GM18868 (cell line): ENCODE results near the gene HOTAIR.

ENCODE experiments used
- ATAC-seq: cut with Tn5 transposase; IDR thresholded peaks from one replicate; pipeline ENCODE4 v1.9.1; 2021; ENCODE audit warnings: mild to moderate bottlenecking, moderate library complexity; ENCODE audit not compliant: unreplicated experiment

Gene HOTAIR

DNA sequence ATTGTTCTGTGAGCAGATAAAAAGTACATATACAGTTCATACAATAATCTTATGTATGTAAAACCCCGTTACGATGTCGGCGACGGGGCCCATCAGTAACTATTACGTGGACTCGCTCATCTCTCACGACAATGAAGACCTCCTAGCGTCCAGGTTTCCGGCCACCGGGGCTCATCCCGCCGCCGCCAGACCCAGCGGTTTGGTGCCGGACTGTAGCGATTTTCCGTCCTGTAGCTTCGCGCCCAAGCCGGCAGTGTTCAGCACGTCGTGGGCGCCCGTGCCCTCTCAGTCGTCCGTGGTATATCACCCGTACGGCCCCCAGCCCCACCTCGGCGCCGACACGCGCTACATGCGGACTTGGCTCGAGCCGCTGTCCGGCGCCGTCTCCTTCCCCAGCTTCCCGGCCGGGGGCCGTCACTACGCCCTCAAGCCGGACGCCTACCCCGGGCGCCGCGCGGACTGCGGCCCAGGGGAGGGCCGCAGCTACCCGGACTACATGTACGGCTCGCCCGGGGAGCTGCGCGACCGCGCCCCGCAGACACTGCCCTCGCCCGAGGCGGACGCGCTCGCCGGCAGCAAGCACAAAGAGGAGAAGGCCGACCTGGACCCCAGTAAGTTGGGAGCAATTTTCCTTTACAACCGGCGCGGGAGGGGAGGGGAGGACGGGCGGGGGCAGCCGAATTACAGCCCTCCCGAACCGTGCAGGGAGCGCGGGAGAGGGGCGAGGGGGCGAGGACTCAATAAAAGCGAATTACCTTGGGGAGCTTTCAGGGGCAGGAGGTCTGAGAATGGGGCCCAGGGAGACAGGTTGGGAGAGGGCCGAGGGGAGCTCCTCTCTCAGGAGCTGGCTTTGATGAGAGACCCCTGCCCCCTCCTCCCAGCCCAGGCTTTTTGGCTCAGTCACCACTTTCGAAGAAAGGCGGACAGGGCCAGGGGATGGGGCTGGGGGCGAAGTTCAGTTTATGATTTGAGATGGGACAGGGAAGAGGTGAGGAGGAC, 25.7 kb upstream of the HOTAIR start, which contains the start of gene HOXC9:
HOXC9 (plus strand) TSS at position 46 of the 999 bp plus-strand sequence; CDS start at position 74, 28 bp downstream.
- no peak for ATAC-seq

DNA sequence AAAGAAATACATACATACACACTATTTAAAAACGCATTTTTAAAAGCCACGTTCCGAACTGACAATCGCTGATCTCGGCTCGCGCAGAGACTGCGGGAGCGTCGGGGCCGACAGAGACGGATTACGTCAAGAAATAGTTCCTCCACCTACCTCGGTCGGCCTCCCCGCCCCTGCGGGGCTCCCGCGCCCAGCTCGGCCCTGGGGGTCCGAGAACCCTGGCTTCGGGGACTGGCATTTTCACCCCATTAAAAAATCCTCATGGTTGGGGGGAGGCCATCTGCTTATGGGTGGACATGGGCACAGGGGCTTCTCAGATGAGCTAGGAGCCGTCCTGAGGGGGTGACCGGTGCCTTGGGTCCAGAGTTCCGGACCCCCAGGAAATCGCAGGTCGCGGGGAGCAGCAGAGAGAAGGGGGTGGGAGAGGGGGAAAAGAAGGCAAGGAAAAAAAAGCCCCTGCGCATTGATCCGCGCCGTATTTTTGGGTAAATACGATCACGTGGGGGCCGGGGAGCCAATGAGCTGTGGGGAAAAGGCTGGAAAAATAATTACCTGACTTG, 24.9 kb upstream of the HOTAIR start:
- no peak for ATAC-seq

DNA sequence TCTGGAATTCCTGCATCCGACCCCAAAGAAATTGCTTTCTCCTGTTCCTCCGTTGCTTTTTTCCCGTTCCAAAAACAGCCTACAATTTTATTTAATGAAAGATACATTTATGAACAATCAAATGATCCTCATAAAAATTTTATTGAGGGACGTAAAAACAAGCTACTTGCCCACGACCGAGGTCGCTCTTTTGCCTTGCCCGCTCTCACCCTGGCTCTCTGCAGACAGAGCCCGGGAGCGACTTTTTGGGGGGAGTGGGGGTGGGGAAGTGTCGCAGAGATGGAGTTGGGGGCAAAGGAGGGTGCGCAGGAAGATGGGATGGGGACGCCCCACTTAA, 24.1 kb upstream of the HOTAIR start:
- ATAC-seq, result no peak

DNA sequence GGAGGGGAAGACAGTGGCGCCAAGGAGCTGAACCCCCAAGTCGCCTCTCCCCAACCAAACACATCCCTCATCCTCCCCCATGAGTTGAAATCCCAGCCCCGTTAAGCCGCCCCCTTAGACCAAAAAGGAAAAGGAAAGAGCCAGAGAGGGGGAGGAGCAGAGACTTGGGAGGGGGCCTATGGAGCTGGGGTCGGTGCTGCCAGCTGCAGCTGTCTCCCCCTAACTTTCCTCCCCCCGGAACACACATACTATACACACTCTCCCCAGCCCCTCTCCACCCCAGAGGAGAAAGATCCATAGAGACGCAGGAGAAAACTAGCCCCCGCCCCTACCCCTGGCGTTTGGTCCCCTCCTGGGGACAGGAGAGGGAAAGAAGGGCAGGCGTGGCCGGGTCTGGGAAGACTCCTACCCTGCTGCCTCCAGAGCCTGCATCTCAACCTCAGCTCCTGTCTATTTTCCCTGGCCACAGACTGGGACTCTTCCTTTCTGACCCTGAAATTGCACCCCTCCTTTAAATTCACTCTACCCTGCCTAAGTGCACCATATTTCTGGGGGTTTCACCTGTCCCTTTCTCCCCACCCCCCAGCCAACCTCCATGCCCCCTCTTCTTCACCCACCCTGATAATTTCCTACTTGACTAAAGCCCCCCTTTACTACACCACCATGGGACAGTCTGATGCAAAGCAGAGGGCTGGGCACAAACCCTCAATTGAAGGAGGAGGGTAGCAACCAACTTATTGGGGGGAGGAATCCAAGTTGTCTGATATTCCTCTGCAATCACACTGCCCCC, 23.6 kb upstream of the HOTAIR start:
- no peak for ATAC-seq

DNA sequence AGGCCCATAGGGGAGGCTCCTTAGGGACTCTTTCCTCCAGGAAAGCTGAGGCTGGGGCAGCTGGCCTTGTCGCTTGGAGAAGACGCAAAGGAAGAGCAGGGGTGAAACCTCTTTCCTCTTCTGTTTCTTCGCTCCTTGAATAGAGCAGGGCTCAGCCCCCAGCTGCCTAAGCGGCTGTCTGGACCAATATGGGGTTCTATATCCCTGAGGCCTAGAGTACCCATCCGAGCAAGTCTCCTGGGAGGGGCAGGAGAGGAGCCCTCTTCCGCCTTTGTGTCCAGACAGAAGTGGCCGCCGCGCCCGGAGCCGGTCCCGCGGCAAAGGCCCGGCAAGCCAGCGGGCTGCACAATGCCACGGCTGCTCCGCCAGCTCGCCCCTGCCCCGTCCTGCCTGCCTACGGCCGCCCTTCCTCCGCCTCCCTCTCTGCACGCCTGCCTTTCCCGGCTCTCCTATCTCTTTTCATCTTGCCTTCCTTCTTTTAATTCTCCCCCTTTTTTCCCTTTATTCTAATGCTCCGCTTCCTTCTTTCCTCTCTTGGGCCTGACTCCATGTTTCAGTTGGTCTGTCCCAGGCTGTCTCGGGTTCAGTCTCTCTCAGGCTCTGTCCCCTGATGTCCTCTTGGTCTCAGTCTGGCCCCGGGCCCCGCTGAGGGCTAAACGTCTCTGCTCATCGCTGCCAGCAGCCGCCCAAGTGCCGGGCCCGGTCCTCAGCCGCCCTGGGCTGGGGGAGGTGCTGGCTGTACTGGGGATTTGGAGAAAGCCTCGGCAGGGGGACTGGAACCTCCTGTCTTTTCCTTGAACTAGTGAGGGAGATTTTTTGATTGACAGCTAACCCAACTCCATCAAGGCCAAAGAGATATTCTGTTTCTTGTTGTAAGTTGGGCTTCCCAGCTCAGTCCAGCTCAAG, 22.7 kb upstream of the HOTAIR start:
- ATAC-seq, result no peak

DNA sequence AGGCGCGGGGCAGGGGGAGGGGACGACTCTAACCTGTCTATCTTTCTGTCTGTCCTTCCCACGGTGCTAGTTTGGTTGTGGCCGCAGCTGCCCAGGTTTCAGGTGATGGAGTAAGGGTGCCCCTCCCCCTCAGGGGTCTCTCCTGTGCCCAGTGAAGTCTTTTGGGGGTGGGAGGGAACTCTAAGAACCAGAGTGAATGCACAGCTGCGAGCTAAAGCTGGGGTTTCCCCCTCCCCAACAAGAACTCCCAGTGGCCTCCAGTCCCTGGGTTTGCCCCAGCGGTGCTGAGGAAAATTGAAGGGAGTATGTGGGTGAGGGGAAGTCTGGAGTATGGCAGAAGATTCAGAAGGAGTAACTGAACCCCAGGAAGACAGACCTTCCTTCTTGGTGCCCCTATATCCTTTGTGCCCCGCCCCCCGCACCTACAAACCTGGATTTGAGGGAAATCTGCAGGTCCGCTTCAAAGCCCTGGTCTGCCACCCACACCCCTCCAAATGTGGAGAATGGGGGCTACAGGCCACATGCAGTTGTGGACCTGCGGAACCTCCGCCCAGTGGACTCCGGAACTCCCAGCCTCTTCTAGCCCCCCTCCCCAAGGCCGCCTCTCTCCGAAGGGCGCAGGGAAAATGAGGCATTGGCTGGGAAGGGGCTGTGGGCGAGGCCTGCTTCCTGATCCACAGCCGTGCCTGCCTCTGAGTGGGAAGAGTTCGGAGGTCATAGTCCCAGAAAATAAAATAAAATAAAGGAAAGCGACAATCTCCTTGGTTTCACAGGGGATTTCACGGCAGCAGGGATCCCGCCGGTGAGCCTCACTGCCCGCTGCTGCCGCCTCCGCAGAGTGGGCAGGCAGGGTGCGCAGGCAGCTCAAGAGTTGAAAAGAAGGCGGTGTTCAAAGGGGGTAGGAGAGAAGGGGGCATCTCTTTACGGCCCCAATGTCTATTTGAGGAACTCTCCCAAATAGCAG, 21.8 kb upstream of the HOTAIR start:
- no peak for ATAC-seq

DNA sequence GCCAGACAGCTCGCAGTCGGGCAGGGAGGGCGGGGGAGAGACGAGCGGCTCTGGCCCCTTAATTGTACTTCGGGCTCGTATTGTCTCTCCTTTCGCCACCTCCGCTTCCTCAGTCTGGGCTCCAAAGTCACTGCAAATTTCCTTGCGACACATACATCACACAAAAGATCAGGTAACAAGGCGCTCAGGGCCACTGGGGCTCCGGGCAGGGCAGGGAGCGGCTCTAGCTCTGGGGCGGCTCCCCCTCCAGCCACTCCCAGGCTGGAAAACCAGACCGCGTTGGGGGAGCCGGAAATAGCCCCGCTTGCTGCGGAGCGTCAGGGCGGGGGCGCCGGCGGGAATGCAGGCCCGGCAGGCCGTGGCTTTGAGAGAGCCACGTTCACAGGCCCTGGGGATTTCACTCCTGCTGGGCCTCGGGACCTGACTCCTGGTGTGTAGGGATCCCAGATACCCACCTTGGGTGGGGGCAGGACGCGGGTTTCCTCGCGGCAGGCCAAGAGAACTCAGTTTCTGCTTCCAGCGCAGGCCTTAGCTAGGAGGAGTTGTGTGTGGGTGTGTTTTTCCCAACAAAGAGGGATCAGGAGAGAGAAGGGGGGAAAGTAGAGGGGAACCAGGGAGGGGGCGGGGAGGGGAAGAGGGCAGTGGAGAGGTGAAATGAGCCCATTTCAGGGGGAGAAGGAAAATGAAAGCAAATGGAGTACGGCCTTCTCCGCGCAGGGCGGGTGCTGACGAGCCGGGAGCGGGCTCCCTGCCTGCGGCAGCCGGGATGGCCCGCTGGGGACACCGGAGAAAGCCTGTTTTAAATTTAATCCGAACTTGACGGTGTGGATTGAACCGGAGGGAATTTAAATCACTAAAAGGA, 20.9 kb upstream of the HOTAIR start:
- ATAC-seq, result no peak

DNA sequence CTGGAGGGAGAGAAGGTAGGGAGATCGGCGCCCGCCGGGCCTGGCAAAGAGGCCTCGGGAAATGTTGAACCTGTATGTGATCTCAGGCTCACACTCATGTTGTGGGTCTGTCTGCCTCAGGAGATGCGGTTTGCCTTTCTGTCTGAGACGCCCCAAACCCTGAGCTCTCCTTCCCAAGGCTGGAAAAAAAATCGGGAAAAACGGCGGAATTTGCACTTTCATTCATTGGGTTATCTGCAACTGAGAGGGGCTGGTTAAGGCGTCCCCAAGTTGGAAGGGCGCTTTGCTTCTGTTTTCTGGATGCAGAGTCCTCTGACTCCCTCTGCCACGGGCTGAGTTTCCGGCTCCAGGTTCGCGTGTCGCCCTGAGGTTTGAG, 20.2 kb upstream of the HOTAIR start:
- no peak for ATAC-seq

DNA sequence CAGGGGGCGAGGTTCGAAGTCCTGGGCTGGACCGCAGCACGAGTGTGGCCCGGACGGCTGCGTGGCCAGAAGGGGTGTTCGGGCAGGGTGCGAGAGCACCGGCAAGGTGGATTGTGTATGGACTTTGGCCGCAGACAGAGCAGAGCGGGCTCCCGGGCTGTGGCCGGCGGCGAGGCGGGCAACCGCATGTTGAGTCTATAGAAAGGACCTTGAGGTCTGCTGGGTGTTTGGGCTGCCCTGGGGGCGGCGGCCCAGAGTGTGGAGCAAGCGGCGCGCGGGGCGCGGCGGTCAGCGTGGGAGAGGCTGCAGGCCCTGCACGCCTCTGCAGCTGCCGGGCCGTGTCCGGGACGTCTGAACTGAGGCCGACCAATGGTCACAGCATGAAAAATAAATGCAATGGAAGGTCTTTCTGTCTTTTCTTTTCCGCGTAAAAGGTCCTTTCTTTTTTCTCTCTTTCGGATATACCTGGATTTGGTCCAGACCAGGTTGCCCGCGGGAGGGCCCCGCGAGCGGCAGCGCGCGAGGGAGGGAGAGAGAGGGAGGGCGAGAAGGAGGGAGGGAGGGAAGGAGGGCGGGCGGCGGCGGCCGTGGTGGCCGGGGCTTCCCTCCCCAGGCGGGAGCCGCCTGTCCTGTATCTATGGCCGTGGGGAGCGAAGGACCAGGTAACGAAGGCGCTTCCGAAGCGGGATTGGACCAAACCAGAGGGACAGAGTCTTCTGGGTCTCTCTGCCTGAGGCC, 19.7 kb upstream of the HOTAIR start:
- no peak for ATAC-seq

DNA sequence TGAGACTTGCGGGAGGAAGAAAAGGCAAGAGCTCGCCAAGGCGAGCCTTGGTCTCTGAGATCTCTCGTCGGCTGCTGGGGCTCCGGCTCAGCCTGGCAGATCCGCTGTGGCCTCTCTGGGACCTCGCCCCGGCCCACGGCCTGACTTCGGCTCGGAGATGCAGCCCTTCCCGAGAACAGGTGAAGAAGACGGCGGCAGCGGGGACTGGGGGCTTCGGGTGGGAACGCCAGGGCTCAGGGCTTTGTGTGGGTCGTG, 19.2 kb upstream of the HOTAIR start:
- ATAC-seq, result no peak

DNA sequence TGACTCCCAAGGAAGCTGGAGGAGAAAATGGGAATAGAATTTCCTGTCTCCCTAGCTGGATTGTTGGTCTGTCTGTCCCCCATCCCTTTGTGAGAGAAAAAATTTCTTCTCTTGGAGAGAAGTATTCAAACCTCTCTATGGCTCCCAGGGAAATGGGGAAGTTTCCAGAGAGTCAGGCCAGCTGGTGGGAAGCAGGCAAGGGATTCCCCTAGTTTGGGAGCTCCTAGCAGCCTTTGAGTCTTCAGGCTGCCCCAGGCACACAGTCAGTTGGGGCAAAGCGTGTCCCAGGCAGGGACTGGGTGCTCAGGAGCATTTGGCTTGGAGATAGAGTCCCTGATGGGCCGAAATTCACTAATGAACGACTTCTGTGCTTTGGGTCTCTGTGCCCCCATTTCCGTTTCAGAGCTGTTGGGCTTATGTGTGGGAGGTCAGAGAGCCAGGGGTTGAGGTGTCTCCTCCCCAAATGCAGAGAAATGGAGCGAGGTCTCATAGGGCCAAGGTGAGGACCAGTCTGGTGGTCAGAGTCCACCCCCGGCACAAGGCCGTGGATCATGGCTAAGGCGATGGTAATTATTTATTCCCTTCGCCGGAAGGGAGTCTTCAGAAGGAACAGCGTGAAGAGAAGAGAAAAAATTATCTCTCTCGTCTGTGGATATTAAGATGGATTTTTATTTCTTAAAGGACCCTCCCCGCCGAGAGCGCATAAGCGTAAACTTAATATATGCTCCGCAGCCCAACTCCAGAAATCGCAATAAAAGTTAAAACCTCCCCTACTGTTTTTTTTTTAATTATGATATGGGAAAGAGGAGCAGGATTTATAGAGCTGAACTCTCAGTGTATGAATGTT, 18.6 kb upstream of the HOTAIR start:
- ATAC-seq, result no peak

DNA sequence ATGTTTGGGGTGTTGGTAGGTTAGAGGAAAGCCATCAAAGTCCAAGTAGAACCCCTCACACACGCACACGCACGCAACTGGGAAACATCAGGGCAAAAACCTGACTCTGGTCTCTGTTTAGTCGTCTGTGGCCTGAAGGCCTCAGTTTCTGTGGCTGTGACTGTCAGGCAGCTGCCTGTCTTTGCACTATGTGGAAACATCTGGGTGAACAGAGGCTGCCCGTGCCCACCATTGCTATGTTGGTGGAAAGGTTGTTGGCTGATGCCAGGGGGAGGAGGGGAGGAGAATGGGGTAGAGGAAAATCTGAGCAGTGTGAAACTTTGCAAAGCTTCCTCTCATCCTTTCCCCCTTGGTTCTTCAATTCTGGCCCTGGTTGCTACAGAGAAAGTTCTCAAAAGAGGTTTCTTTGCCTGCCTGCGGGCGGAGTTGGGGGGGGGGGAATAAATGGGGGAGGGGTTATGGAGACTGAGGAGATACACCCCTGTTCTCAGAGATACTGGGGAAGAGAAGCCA, 17.7 kb upstream of the HOTAIR start:
- ATAC-seq, result no peak

DNA sequence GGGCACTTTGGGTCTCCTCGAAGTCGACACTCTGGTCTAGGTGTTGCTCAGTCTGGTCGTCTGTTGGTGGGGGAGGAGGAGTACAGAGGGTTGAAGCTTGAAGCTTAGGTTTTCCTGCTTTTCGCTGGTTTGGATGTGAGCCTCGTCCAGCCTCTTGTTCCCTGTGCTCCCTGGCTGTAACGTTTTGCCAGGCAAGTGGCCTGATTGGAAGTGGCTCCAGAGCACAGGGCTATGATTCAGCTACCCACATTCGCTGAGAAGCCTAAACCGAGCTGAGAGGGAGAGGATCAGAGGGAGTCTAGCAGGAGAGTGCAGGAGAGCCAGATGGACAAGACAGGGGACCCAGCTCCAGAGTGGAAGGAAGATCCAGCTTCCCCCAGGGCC, 16.3 kb upstream of the HOTAIR start:
- no peak for ATAC-seq

DNA sequence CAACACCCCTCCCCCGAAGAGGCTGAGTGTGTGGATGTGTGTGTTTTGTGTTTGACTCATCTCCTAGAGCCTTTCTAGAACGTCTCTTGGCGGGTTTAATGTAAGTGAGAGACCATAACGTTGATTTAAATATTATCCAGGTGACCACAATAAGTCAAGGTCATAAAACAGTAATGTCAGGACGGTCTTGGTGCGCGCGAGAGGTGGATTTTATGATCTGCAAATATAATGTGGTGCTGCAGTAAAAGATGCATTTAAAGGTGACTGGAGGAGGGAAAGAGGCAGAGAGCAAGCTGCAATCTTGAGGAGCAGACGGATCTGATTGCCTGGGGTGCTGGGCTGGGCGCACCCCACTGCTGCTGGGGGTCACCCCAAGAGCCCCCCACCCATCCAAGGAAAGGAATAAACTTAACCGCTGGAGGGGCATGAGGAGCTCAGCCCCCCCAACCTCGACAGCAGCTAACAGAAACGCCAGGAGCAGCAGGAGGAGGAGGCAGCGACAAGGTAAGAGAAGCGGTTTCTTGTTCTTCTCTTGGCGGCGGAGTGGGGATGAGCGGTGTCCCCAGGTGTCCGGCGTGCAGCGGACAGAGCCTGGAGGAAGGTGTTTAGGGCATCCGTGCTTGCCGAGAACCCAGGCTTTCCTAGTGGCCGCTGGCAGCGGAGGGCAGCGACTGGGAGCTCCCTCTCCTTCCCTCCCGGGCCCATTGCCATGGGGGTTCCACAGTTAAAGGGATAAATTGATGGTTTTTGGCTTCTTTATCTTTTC, 15.7 kb upstream of the HOTAIR start:
- no peak for ATAC-seq

DNA sequence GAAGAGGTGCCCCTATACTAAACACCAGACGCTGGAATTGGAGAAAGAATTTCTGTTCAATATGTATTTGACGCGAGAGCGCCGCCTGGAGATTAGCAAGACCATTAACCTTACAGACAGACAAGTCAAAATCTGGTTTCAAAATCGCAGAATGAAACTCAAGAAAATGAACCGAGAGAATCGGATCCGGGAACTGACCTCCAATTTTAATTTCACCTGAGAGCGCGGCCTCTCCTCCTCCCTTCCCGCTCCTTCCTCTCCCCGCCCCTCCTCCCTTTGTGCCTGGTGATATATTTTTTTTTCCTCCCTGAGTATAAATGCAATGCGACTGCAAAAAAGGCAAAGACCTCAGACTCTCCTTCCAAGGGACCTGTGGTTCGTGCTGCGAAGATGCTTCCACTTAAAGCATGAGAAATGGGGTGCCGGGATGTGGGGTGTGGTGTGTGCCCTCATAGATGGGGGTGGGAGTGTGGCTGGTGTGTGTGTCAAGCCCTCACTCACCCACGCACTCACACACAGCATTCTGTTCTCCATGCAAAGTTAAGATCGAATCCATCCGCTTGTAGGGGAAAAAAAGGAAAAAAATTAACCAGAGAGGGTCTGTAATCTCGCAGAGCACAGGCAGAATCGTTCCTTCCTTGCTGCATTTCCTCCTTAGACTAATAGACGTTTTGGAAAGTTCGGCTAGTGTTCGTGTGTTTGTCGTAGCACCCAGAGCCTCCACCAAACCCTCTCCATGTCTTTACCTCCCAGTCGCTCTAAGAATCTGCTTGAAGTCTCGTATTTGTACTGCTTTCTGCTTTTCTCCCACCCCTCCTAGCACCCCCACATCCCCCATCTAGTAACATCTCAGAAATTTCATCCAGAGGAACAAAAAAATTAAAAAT, 14.7 kb upstream of the HOTAIR start:
- ATAC-seq, result no peak
